Heart right ventricle (tissue), 16 donors: ENCODE data around the gene WDR19. TPM values are rescaled to one million over a fixed set of nuclear protein-coding genes. Genes with fewer than 3 reads are reported as not detected.
"Not testable (repeated sequence)": the region's sequence is repeated elsewhere in the genome, so short reads cannot be mapped to it uniquely, and the experiment has no call there.

Source experiments
- ATAC-seq, 8 donors: fragments of 200-7000 bp; cut with Tn5 transposase; one replicate each; pipeline ENCODE4 v1.9.1; 2020; ENCODE audit warnings: mild to moderate bottlenecking in 8 of 8, moderate library complexity in 8 of 8, moderate number of reproducible peaks in 1 of 8
- DNase-seq, 2 donors: peaks; one replicate each; pipeline ENCODE4 v3.0.0-alpha.2; 2020
- H3K27ac ChIP-seq, 10 donors: fragments of 200-600 bp; sonication (generic) in 2 of 10; one replicate each; pipeline versions ENCODE4 v1.5.0 to v1.8.0; 2020 to 2022; ENCODE audit warnings: mild to moderate bottlenecking in 3 of 10
- H3K27me3 ChIP-seq, 7 donors: fragments of 200-600 bp; one replicate each; pipeline ENCODE4 v1.8.0; 2021 to 2022; ENCODE audit warnings: mild to moderate bottlenecking in 2 of 7
- H3K36me3 ChIP-seq, 9 donors: fragments of 200-600 bp; sonication (generic) in 1 of 9; one replicate each; pipeline versions ENCODE4 v1.5.0 to v1.8.0; 2020 to 2022; ENCODE audit warnings: mild to moderate bottlenecking in 2 of 9
- H3K4me1 ChIP-seq, 9 donors: fragments of 200-600 bp; sonication (generic) in 1 of 9; one replicate each; pipeline versions ENCODE4 v1.5.0 to v1.8.0; 2020 to 2022; ENCODE audit warnings: mild to moderate bottlenecking in 4 of 9
- H3K4me3 ChIP-seq, 10 donors: fragments of 200-600 bp; sonication (generic) in 2 of 10; one replicate each; pipeline versions ENCODE4 v1.5.0 to v1.8.0; 2020 to 2022; ENCODE audit warnings: mild to moderate bottlenecking in 7 of 10, moderate library complexity in 2 of 10
- H3K9me3 ChIP-seq, 11 donors: fragments of 200-600 bp in 10 of 11; sonication (generic) in 2 of 11; one replicate each; pipeline versions ENCODE4 v1.5.0 to v1.8.0; 2013 to 2022; ENCODE audit warnings: mild to moderate bottlenecking in 2 of 11, control low read depth in 1 of 11, moderate library complexity in 1 of 11
- CTCF ChIP-seq, 9 donors: fragments of 200-600 bp; sonication (generic) in 2 of 9; IDR thresholded peaks; one replicate each; pipeline versions ENCODE4 v1.5.0 to v1.8.0; 2021 to 2022; ENCODE audit warnings: antibody characterized with exemption in 9 of 9, mild to moderate bottlenecking in 5 of 9, moderate library complexity in 1 of 9
- WGBS, 2 donors: extraction: QIAGEN DNeasy Blood & Tissue Kit; methylation state at CpG; one replicate each; pipeline ENCODE4 v1.1.7; 2013; ENCODE audit warnings: inconsistent platforms in 1 of 2; 5-methylcytosine and 5-hydroxymethylcytosine counted together
- intact Hi-C, 10 donors: fragments of 100-400 bp; cut with DNase I; formaldehyde crosslinking; loops; one replicate each; pipeline versions ENCODE4 v1.11.1 to v1.14.2; 2022
- polyA plus RNA-seq, 2 donors: library from polyadenylated mRNA; stranded (reverse); fragments of 200-250 nt; gene quantifications; one replicate each; pipeline ENCODE4 v1.2.3, GENCODE V29; 2013
- total RNA-seq, 10 donors: library from RNA; stranded (reverse); fragmentation: NEBNext Ultra II Directional in 3 of 10; extraction: Animal tissue kit (Norgen Biotek cat#: 25700) in 3 of 10; gene quantifications; one replicate each; pipeline versions ENCODE4 v1.2.1 to v1.2.4, GENCODE V29; 2021 to 2023
- donor health status: Arrhythmogenic right ventricular cardiomyopathy.
- donor health status: ischemic (EF 13 %, LVEDD 7.1; RV severe dilation, severe dysfunction).
- donor health status: healthy with polysubstance abuse.
- donor health status: DM: no; HTN: yes; CAD: no.
- donor health status: DM: no; HTN: no; CAD: no.
- donor health status: ischemic (EF 25% LVEDD 6.9; RV normal size, moderate dysfunction).
- donor health status: ischemic (EF 25% LVEDD 5.7; RV mildly dilated, moderate dysfunction).
- donor health status: healthy.
- donor health status: DM: yes; HTN: yes; CAD: no.
- donor health status: Ischemic cardiomyopathy.
- donor health status: ischemic (EF 35%, LVEDD 5.7; RV mildly dilated, moderate dysfunction).
- donor health status: nonischemic (EF 11% LVEDD 7.7; RV severe dilation, severe dysfunction).
- donor health status: DM: yes; HTN: yes; CAD: no.
- donor health status: PGD.
- donor health status: ischemic (EF 29% LVEDD 5.4; RV normal size, mild dysfunction).
- donor health status: nonischemic (EF 23%, LVEDD 6.1; RV moderate dilation, normal function).

The WDR19 gene
- total and polyA plus RNA-seq, 12 donors: 4.1 to 25.8 (median 7.3) TPM

GRCh38 chr4:39179681-39180080 lies 2.6 kb upstream of the WDR19 start:
- Histone ChIP-seq H3K36me3 (no peaks in the 10 kb centered on the region), H3K27ac (no peak overlapping the region), H3K4me1 (peaks cover 0 to 18% (median 10%) of the 10 kb centered on the region in 9 donors), H3K9me3 (no peaks in the 10 kb centered on the region), H3K27me3 (no peaks in the 10 kb centered on the region), H3K4me3 (no peak overlapping the region)
- TF ChIP-seq CTCF (IDR thresholded peaks at IDR 0.05): no peak
- WGBS, 2 donors: 60 to 65% methylated on average over 3 of the region's 3 CpGs
- DNase-seq: no peak
- no peak for ATAC-seq
- intact Hi-C loops: loop anchor here in 3 of 10 donors (5.0 to 10.0 kb wide), 3 partner anchors 135 to 277 kb away; no protein-coding TSS in a partner anchor

GRCh38 chr4:39180629-39181028 lies 1.7 kb upstream of the WDR19 start:
- intact Hi-C loops: loop anchor here in 3 of 10 donors (5.0 to 10.0 kb wide), 3 partner anchors 136 to 278 kb away; no protein-coding TSS in a partner anchor
- ATAC-seq, H3K4me3 ChIP-seq, H3K27me3 ChIP-seq, H3K9me3 ChIP-seq, H3K36me3 ChIP-seq, H3K27ac ChIP-seq, DNase-seq: not testable (repeated sequence)
- 95 to 98% methylated on average over 17 of the region's 17 CpGs for WGBS, 2 donors
- peaks cover 0 to 18% (median 10%) of the 10 kb centered on the region in 9 donors for H3K4me1 ChIP-seq

- H3K36me3 ChIP-seq: peaks cover 0 to 10% (median 0%) of the 10 kb centered on the region in 9 donors
- peak overlapping the region in 9 of 10 donors; percentile 27 to 84 (median 57) for H3K27ac ChIP-seq
- 71 to 79% methylated on average over 9 of the region's 9 CpGs for WGBS, 2 donors
- no peaks in the 10 kb centered on the region for H3K9me3 ChIP-seq
- ATAC-seq (no peak), DNase-seq (no peak)
- no peak for TF ChIP-seq CTCF (IDR thresholded peaks at IDR 0.05)
- no peaks in the 10 kb centered on the region for H3K27me3 ChIP-seq
- H3K4me3 ChIP-seq: peak overlapping the region in 9 of 10 donors; percentile 30 to 93 (median 73)
- intact Hi-C loops: loop anchor here in 3 of 10 donors (5.0 to 10.0 kb wide), 3 partner anchors 137 to 279 kb away; no protein-coding TSS in a partner anchor
- peaks cover 0 to 18% (median 10%) of the 10 kb centered on the region in 9 donors for H3K4me1 ChIP-seq
Measured at GRCh38 chr4:39181520-39181904, 817 bp upstream of the WDR19 start.

- H3K4me1 ChIP-seq: no peaks in the 10 kb centered on the region
- H3K27ac ChIP-seq: no peak overlapping the region
- H3K27me3 ChIP-seq: no peaks in the 10 kb centered on the region
- WGBS, 2 donors: 94 to 98% methylated on average over 3 of the region's 3 CpGs
- peaks cover 0 to 95% (median 18%) of the 10 kb centered on the region in 9 donors for H3K36me3 ChIP-seq
- intact Hi-C loops: no loop called here
- peaks cover 0 to 10% (median 0%) of the 10 kb centered on the region in 11 donors for H3K9me3 ChIP-seq
- ATAC-seq (no peak), DNase-seq (no peak)
- no peak for TF ChIP-seq CTCF (IDR thresholded peaks at IDR 0.05)
- no peak overlapping the region for H3K4me3 ChIP-seq
Measured at GRCh38 chr4:39201963-39202362, 19.6 kb downstream of the WDR19 start.

GRCh38 chr4:39204543-39204942 lies 22.2 kb downstream of the WDR19 start:
- Histone ChIP-seq H3K27ac (no peak overlapping the region), H3K4me1 (no peaks in the 10 kb centered on the region), H3K9me3 (peaks cover 0 to 10% (median 0%) of the 10 kb centered on the region in 11 donors), H3K27me3 (no peaks in the 10 kb centered on the region), H3K36me3 (peaks cover 0 to 94% (median 17%) of the 10 kb centered on the region in 9 donors), H3K4me3 (no peak overlapping the region)
- intact Hi-C loops: no loop called here
- ATAC-seq: no peak
- DNase-seq: no peak
- TF ChIP-seq CTCF (IDR thresholded peaks at IDR 0.05): no peak
